Endothelial cell of umbilical vein (primary cell): ENCODE measurements around the gene NAA16. TPM values are rescaled to one million over a fixed set of nuclear protein-coding genes. Genes with fewer than 3 reads are reported as not detected.

Experiments used
- BruUV-seq: library from RNA; stranded (reverse); fragments of 400-500 nt; replicated peaks from 2 replicates; lab custom pipeline; 2021; lab: Mats Ljungman, UMichigan
- CTCF ChIA-PET: fragments of 300-600, 350-600 bp; sonication (Branson Sonifier 250); formaldehyde crosslinking; loops from one replicate; lab custom pipeline; 2021; ENCODE audit warnings: antibody characterized with exemption, inconsistent platforms; lab: Charles Lee
- POLR2A ChIA-PET: fragments of 300-600, 350-600 bp; sonication (Branson Sonifier 250); formaldehyde crosslinking; loops from one replicate; lab custom pipeline; 2021; ENCODE audit warnings: antibody characterized with exemption, inconsistent platforms; lab: Charles Lee
- DNase-seq: peaks from one replicate; pipeline ENCODE4 v3.0.0-alpha.2; 2011; ENCODE audit warnings: low read depth, low spot score
- FAIRE-seq: peaks from 2 replicates; lab custom pipeline; 2011; peaks lifted over from hg19 to GRCh38; lab: Jason Lieb, UNC
- H2AFZ ChIP-seq: 2 replicates; pipeline ENCODE4 v1.6.0; 2012; ENCODE audit warnings: low read depth, low read length, control low read depth, inconsistent platforms
- H3K27ac ChIP-seq: 2 replicates; pipeline ENCODE4 v1.5.1; 2011; ENCODE audit warnings: low read depth, mild to moderate bottlenecking, control low read depth, low read length, moderate library complexity; ENCODE audit not compliant: insufficient read depth
- H3K27me3 ChIP-seq, 2 experiments: 2 replicates each; pipeline versions ENCODE4 v1.6.0 to v1.6.1; 2011; ENCODE audit warnings: low read length in 2 of 2, mixed read lengths in 1 of 2; ENCODE audit not compliant: control insufficient read depth in 2 of 2, insufficient read depth in 2 of 2
- H3K36me3 ChIP-seq, 2 experiments: 2 replicates in 1 of 2; 3 replicates in 1 of 2; pipeline ENCODE4 v1.5.1; 2011; ENCODE audit warnings: low read length in 2 of 2, mild to moderate bottlenecking in 1 of 2, moderate library complexity in 1 of 2; ENCODE audit not compliant: control insufficient read depth in 2 of 2, insufficient read depth in 2 of 2; ENCODE audit errors: extremely low read depth in 1 of 2
- H3K4me1 ChIP-seq: 3 replicates; pipeline ENCODE4 v1.5.1; 2011; ENCODE audit warnings: mild to moderate bottlenecking, low read length; ENCODE audit not compliant: control insufficient read depth, insufficient read depth; ENCODE audit errors: extremely low read depth
- H3K4me2 ChIP-seq: 2 replicates; pipeline ENCODE4 v1.6.1; 2011; ENCODE audit warnings: low read length, control low read depth, mixed read lengths; ENCODE audit not compliant: insufficient read depth
- H3K4me3 ChIP-seq, 3 experiments: fragments of 200-600 bp in 1 of 3; sonication (generic), shearing (Covaris generic) in 1 of 3; replicated peaks in 1 of 3; 2 replicates each; pipeline ENCODE4 v1.5.1; 2011 to 2016; ENCODE audit warnings: control low read depth in 3 of 3, low read length in 3 of 3, mild to moderate bottlenecking in 2 of 3, inconsistent platforms in 1 of 3, low read depth in 1 of 3, moderate library complexity in 1 of 3; ENCODE audit not compliant: insufficient read depth in 1 of 3
- H3K79me2 ChIP-seq: 2 replicates; pipeline ENCODE4 v1.6.0; 2012; ENCODE audit warnings: low read length, inconsistent platforms; ENCODE audit not compliant: control insufficient read depth, insufficient read depth
- H3K9ac ChIP-seq: replicated peaks from 2 replicates; pipeline ENCODE3; 2011; ENCODE audit warnings: low read length, control low read depth; ENCODE audit not compliant: insufficient read depth; ENCODE audit errors: extremely low read depth
- H3K9me1 ChIP-seq: replicated peaks from 3 replicates; pipeline ENCODE4 v1.6.0; 2011; ENCODE audit warnings: mild to moderate bottlenecking, low read length; ENCODE audit not compliant: control insufficient read depth, insufficient read depth; ENCODE audit errors: extremely low read depth
- H3K9me3 ChIP-seq: replicated peaks from 2 replicates; pipeline ENCODE4 v1.5.1; 2012; ENCODE audit warnings: low read length, inconsistent platforms; ENCODE audit not compliant: control insufficient read depth, insufficient read depth
- H4K20me1 ChIP-seq: replicated peaks from 2 replicates; pipeline ENCODE3; 2011; ENCODE audit warnings: mild to moderate bottlenecking, low read length; ENCODE audit not compliant: control insufficient read depth, insufficient read depth; ENCODE audit errors: extremely low read depth
- EZH2 ChIP-seq: IDR thresholded peaks from 2 replicates; pipeline ENCODE4 v1.6.1; 2012; ENCODE audit warnings: borderline replicate concordance, low read depth, mild to moderate bottlenecking, moderate library complexity, low read length, inconsistent platforms; ENCODE audit not compliant: severe bottlenecking
- FOS ChIP-seq: IDR thresholded peaks from 2 replicates; pipeline ENCODE4 v1.6.1; 2011; ENCODE audit warnings: mild to moderate bottlenecking, low read length, moderate library complexity, borderline replicate concordance; ENCODE audit not compliant: insufficient read depth
- GATA2 ChIP-seq: IDR thresholded peaks from 2 replicates; pipeline ENCODE4 v1.7.0; 2011; ENCODE audit warnings: low read depth, mild to moderate bottlenecking, moderate library complexity, mixed read lengths, low read length; ENCODE audit not compliant: insufficient read length, insufficient read depth
- JUN ChIP-seq: IDR thresholded peaks from 2 replicates; pipeline ENCODE4 v1.6.1; 2011; ENCODE audit warnings: borderline replicate concordance, low read depth; ENCODE audit not compliant: insufficient read length, insufficient read depth
- MYC ChIP-seq: IDR thresholded peaks from one replicate; pipeline ENCODE4 v1.6.1; 2011; ENCODE audit warnings: mild to moderate bottlenecking, low read depth, low read length
- POLR2A ChIP-seq: IDR thresholded peaks from 2 replicates; pipeline ENCODE4 v1.6.1; 2012; ENCODE audit warnings: low read depth, mild to moderate bottlenecking, control low read depth, low read length
- POLR2AphosphoS5 ChIP-seq: IDR thresholded peaks from 2 replicates; pipeline ENCODE4 v1.6.1; 2012; ENCODE audit warnings: low read depth, mild to moderate bottlenecking, control low read depth, low read length, moderate library complexity; ENCODE audit not compliant: insufficient read depth
- dilution Hi-C: fragments of 300-500 bp; cut with MboI; formaldehyde crosslinking; loops from one replicate; pipeline ENCODE4 v1.15.0; 2019; ENCODE audit warnings: low sequenced_read_pairs; ENCODE audit not compliant: extremely low pct_ligation_motif_present
- intact Hi-C: fragments of 100-400 bp; cut with micrococcal nuclease; formaldehyde crosslinking; loops from one replicate; pipeline ENCODE4 v1.10.0; 2022
- polyA plus RNA-seq, 4 experiments: library from polyadenylated mRNA; depleted of rRNA in 3 of 4; stranded (reverse) in 3 of 4; unstranded in 1 of 4; fragments of >200 nt; gene quantifications; 2 replicates each; pipeline versions ENCODE4 v1.2.1 to v1.2.3, GENCODE V29; 2011 to 2012; ENCODE audit warnings: missing spikeins in 1 of 4
- total RNA-seq: library from RNA; stranded (reverse); gene quantifications from 2 replicates; pipeline ENCODE4 v1.2.3, GENCODE V29; 2021
- TF ChIP-seq, protein P1 (sequence below): IDR thresholded peaks from 2 replicates; pipeline ENCODE4 v1.6.1; 2011; ENCODE audit not compliant: insufficient read depth, insufficient read length
- TF ChIP-seq, protein P2 (sequence below), 2 donors: IDR thresholded peaks; 1 replicate in 1 of 2; 2 replicates in 1 of 2; pipeline ENCODE4 v1.5.1; 2011; ENCODE audit warnings: low read length in 2 of 2, mild to moderate bottlenecking in 2 of 2, moderate library complexity in 2 of 2, control low read depth in 1 of 2, inconsistent platforms in 1 of 2, low read depth in 1 of 2; ENCODE audit not compliant: insufficient read depth in 1 of 2; ENCODE audit errors: extremely low read depth in 1 of 2

Gene NAA16
- total and polyA plus RNA-seq, 2 donors (not counting 3 experiments of a cell fraction or from before 2014, with no cell fraction given) = 8.6 to 26.1 TPM

DNA sequence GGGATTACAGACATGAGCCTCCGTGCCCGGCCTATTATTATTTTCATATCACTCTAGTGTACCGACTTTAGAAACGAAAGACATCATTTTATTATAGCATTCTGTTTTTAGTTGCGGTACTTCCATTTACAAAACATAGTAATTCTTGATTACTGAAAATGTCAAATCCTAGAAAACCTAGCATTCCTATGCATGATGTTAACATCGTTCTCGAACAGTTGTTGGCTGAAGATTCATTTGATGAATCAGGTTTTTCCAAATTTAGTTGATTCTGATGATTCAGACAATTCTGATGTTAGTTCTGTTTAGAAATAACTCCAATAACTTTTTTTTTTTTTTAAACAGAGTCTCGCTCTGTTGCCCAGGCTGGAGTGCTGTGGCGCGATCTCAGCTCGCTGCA lies 36.2 kb upstream of the NAA16 start:
- Histone ChIP-seq H3K27ac (no peak overlapping the region), H3K4me1 (no peaks in the 10 kb centered on the region), H3K9me1 (no peaks in the 10 kb centered on the region), H3K36me3 (no peaks in the 10 kb centered on the region), H3K4me2 (no peak overlapping the region), H3K79me2 (no peaks in the 10 kb centered on the region), H4K20me1 (no peaks in the 10 kb centered on the region), H2AFZ (no peak overlapping the region), H3K27me3 (no peaks in the 10 kb centered on the region), H3K9ac (no peak overlapping the region), H3K4me3 (no peak overlapping the region), H3K9me3 (no peaks in the 10 kb centered on the region)
- no TSS peak for BruUV-seq
- intact Hi-C loops (no loop called here), dilution Hi-C loops (no loop called here)
- CTCF ChIA-PET = no interaction called here
- TF ChIP-seq MYC = no peak
- no peak for TF ChIP-seq GATA2
- no peak for TF ChIP-seq EZH2
- no peak for TF ChIP-seq POLR2A
- TF ChIP-seq FOS = no peak
- TF ChIP-seq, protein P1, sequence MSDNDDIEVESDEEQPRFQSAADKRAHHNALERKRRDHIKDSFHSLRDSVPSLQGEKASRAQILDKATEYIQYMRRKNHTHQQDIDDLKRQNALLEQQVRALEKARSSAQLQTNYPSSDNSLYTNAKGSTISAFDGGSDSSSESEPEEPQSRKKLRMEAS = no peak
- TF ChIP-seq, protein P2, sequence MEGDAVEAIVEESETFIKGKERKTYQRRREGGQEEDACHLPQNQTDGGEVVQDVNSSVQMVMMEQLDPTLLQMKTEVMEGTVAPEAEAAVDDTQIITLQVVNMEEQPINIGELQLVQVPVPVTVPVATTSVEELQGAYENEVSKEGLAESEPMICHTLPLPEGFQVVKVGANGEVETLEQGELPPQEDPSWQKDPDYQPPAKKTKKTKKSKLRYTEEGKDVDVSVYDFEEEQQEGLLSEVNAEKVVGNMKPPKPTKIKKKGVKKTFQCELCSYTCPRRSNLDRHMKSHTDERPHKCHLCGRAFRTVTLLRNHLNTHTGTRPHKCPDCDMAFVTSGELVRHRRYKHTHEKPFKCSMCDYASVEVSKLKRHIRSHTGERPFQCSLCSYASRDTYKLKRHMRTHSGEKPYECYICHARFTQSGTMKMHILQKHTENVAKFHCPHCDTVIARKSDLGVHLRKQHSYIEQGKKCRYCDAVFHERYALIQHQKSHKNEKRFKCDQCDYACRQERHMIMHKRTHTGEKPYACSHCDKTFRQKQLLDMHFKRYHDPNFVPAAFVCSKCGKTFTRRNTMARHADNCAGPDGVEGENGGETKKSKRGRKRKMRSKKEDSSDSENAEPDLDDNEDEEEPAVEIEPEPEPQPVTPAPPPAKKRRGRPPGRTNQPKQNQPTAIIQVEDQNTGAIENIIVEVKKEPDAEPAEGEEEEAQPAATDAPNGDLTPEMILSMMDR (IDR thresholded peaks at IDR 0.05; ENCODE audit: extremely low read depth in 1 of 2, insufficient read depth in 1 of 2, low read depth in 1 of 2, low read length in 2 of 2) = no peak
- no peak for TF ChIP-seq POLR2AphosphoS5
- TF ChIP-seq JUN = no peak
- POLR2A ChIA-PET = no interaction called here
- DNase-seq = no peak
- FAIRE-seq = no peak
